ENCODE results near the gene IGFL2. TPM values are rescaled to one million over a fixed set of nuclear protein-coding genes. Genes with fewer than 3 reads are reported as not detected.

Gene IGFL2
- total RNA-seq, 1 donor from 2014 or later, result not detected

DNA sequence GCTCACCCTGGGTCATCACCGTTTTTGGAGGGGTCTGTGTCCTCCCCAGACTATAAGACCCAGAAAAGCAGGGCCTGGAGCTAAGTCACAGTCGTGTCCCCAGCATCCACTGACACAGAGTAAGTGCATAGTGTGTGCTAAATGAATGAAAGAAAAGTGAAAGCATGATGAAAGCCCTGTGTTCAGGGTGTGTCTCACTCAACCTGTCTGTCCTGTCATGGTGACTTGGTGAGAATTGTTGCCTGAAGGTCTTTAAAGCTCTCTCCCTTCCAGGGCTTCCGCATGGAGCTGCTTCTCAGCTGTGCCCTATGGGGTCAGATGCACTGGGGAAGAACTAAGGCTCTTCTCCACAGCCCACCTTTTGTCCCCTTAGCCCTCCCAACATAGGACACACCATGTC, 61.0 kb downstream of the IGFL2 start:
- Histone ChIP-seq H3K36me3 (no peaks in the 10 kb centered on the region), H3K27me3 (no peaks in the 10 kb centered on the region), H3K4me1 (peaks cover 22% of the 10 kb centered on the region), H3K9me3 (no peaks in the 10 kb centered on the region), H3K27ac (no peak overlapping the region), H3K4me3 (no peak overlapping the region)
- intact Hi-C loops (cut with DNase I), result no loop called here
- DNase-seq (ENCODE audit: extremely low spot score in 2 of 2), result no peak
- TF ChIP-seq, protein P1, sequence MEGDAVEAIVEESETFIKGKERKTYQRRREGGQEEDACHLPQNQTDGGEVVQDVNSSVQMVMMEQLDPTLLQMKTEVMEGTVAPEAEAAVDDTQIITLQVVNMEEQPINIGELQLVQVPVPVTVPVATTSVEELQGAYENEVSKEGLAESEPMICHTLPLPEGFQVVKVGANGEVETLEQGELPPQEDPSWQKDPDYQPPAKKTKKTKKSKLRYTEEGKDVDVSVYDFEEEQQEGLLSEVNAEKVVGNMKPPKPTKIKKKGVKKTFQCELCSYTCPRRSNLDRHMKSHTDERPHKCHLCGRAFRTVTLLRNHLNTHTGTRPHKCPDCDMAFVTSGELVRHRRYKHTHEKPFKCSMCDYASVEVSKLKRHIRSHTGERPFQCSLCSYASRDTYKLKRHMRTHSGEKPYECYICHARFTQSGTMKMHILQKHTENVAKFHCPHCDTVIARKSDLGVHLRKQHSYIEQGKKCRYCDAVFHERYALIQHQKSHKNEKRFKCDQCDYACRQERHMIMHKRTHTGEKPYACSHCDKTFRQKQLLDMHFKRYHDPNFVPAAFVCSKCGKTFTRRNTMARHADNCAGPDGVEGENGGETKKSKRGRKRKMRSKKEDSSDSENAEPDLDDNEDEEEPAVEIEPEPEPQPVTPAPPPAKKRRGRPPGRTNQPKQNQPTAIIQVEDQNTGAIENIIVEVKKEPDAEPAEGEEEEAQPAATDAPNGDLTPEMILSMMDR (IDR thresholded peaks at IDR 0.05), result no peak
- no peak for TF ChIP-seq POLR2AphosphoS5 (IDR thresholded peaks at IDR 0.05; ENCODE audit: insufficient read depth in 1 of 2, low read depth in 1 of 2)
- no peak for TF ChIP-seq POLR2A (IDR thresholded peaks at IDR 0.05)

DNA sequence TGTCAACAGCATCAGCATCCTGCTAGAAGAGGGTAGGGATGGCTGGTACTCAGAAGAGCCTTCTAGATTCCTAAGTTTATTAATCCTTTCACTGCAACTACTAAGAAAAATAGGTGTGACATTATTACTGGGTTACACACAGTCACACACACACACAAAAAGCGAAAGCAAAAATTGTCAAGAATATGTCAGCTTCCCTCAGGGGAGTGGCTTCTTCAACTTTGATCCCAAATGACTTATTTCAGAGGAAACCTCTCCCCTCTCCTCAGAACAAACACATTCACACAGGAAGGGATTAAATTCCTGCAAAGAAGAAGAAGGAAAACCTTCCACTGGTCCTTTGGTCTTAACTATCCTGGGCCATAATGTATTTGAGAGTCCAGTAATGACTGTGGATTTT, 61.4 kb downstream of the IGFL2 start:
- H3K27me3 ChIP-seq, result no peaks in the 10 kb centered on the region
- TF ChIP-seq, protein P1 (IDR thresholded peaks at IDR 0.05), result no peak
- TF ChIP-seq POLR2AphosphoS5 (IDR thresholded peaks at IDR 0.05; ENCODE audit: insufficient read depth in 1 of 2, low read depth in 1 of 2) (no peak), POLR2A (IDR thresholded peaks at IDR 0.05) (no peak)
- no peaks in the 10 kb centered on the region for H3K9me3 ChIP-seq
- no peak overlapping the region for H3K4me3 ChIP-seq
- H3K27ac ChIP-seq, result no peak overlapping the region
- intact Hi-C loops (cut with DNase I), result no loop called here
- H3K4me1 ChIP-seq, result peaks cover 22% of the 10 kb centered on the region
- no peaks in the 10 kb centered on the region for H3K36me3 ChIP-seq
- DNase-seq (ENCODE audit: extremely low spot score in 2 of 2), result no peak

DNA sequence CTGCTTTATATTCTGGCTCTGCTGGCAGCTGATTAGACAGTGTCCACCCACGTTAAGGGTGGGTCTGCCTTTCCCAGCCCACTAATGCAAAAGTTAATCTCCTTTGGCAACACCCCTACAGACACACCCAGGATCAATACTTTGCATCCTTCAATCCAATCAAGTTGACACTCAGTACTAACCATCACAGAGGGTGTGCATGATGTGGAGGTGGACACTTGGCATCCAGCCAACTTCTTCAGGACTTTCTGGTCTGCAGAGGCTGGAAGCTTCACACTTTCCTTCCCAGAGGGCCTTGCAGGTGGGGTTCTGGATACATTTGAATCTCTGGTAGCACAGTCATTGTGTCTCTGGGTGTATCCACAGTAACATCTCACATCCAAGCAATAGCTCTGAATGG, 62.6 kb downstream of the IGFL2 start:
- no peaks in the 10 kb centered on the region for H3K9me3 ChIP-seq
- TF ChIP-seq, protein P1 (IDR thresholded peaks at IDR 0.05), result no peak
- TF ChIP-seq POLR2AphosphoS5 (IDR thresholded peaks at IDR 0.05; ENCODE audit: insufficient read depth in 1 of 2, low read depth in 1 of 2) (no peak), POLR2A (IDR thresholded peaks at IDR 0.05) (no peak)
- no peaks in the 10 kb centered on the region for H3K36me3 ChIP-seq
- no peak overlapping the region for H3K4me3 ChIP-seq
- peaks cover 22% of the 10 kb centered on the region for H3K4me1 ChIP-seq
- intact Hi-C loops (cut with DNase I), result no loop called here
- no peaks in the 10 kb centered on the region for H3K27me3 ChIP-seq
- H3K27ac ChIP-seq, result no peak overlapping the region
- no peak for DNase-seq (ENCODE audit: extremely low spot score in 2 of 2)

Other genes starting within 250 kb of the IGFL2 start
- 13.8 TPM for gene MYPOP, start 245.6 kb upstream of the IGFL2 start, total RNA-seq
- not detected for gene NANOS2, start 233.5 kb upstream of the IGFL2 start, total RNA-seq
- 1.5 TPM for gene NOVA2, start 174.4 kb upstream of the IGFL2 start, total RNA-seq
- 36.3 TPM for gene CCDC61, start 152.8 kb upstream of the IGFL2 start, total RNA-seq
- gene PGLYRP1, start 125.2 kb upstream of the IGFL2 start, total RNA-seq, result not detected
- not detected for gene IGFL4, start 107.2 kb upstream of the IGFL2 start, total RNA-seq
- not detected for gene IGFL3, start 23.6 kb upstream of the IGFL2 start, total RNA-seq
- 7.9 TPM for gene IGFL1, start 81.5 kb downstream of the IGFL2 start, total RNA-seq
- 155 TPM for gene HIF3A, start 148.8 kb downstream of the IGFL2 start, total RNA-seq
- 60.4 TPM for gene PPP5C, start 198.8 kb downstream of the IGFL2 start, total RNA-seq

Measured in vagina (tissue), 2 donors.